ENCODE data around the gene POU6F1. TPM values are rescaled to one million over a fixed set of nuclear protein-coding genes. Genes with fewer than 3 reads are reported as not detected.

POU6F1 gene
- polyA plus RNA-seq, 1 experiment: 4.7 TPM

DNA sequence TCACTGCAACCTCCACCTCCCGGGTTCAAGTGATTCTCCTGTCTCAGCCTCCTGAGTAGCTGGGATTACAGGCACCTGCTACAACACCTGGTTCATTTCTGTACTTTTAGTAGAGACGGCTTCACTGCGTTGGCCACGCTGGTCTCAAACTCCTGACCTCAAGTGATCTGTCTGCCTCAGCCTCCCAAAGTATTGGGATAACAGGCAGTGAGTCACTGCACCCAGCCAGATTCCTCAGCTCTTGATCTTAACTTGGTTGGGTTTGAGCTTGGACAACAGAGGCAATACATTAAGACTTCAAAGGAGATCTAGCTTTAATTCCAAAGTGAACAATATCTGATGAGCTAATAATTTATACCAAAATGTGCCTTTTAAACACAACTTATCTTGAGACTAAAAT is 26.4 kb upstream of the POU6F1 start:
- Histone ChIP-seq H3K36me3 (ENCODE audit: control insufficient read depth, insufficient read depth, low read length) (peaks cover 15% of the 10 kb centered on the region), H3K27me3 (ENCODE audit: control insufficient read depth, insufficient read depth, low read length) (no peaks in the 10 kb centered on the region), H3K4me3 (ENCODE audit: low read depth, low read length) (no peak overlapping the region)
- TF ChIP-seq, protein P1, sequence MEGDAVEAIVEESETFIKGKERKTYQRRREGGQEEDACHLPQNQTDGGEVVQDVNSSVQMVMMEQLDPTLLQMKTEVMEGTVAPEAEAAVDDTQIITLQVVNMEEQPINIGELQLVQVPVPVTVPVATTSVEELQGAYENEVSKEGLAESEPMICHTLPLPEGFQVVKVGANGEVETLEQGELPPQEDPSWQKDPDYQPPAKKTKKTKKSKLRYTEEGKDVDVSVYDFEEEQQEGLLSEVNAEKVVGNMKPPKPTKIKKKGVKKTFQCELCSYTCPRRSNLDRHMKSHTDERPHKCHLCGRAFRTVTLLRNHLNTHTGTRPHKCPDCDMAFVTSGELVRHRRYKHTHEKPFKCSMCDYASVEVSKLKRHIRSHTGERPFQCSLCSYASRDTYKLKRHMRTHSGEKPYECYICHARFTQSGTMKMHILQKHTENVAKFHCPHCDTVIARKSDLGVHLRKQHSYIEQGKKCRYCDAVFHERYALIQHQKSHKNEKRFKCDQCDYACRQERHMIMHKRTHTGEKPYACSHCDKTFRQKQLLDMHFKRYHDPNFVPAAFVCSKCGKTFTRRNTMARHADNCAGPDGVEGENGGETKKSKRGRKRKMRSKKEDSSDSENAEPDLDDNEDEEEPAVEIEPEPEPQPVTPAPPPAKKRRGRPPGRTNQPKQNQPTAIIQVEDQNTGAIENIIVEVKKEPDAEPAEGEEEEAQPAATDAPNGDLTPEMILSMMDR (IDR thresholded peaks at IDR 0.05; ENCODE audit: insufficient read depth, low read depth, low read length): no peak
- DNase-seq (ENCODE audit: low read depth): no peak
- ChIA-PET POLR2A (no interaction called here), CTCF (no interaction called here)

DNA sequence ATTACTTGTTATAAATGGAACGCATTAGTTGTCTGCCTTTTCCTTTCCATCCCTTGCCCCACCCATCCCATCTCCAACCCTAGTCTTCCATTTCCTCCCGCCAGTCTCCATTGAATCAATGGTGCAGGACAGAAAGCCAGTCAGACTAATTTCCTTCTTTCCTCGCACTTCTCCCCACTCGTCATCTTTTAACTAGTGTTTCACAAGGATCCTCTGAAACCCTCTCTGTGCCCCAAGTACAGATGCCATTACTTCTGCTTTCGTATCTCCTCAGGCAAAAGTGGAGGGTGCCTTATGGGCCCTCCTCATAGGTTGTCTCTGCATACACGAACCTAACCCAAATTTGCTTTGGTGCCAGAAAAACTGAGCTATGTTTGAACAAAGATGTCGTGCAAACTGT is 25.0 kb upstream of the POU6F1 start:
- H3K36me3 ChIP-seq (ENCODE audit: control insufficient read depth, insufficient read depth, low read length): peaks cover 15% of the 10 kb centered on the region
- CTCF ChIA-PET: interaction anchor here (1.1 kb wide), 1 partner anchor 20 kb away, joined by 3 read pairs; no protein-coding TSS in a partner anchor
- POLR2A ChIA-PET: no interaction called here
- DNase-seq (ENCODE audit: low read depth): no peak
- no peaks in the 10 kb centered on the region for H3K27me3 ChIP-seq (ENCODE audit: control insufficient read depth, insufficient read depth, low read length)
- TF ChIP-seq, protein P1 (IDR thresholded peaks at IDR 0.05; ENCODE audit: insufficient read depth, low read depth, low read length): no peak
- H3K4me3 ChIP-seq (ENCODE audit: low read depth, low read length): no peak overlapping the region

DNA sequence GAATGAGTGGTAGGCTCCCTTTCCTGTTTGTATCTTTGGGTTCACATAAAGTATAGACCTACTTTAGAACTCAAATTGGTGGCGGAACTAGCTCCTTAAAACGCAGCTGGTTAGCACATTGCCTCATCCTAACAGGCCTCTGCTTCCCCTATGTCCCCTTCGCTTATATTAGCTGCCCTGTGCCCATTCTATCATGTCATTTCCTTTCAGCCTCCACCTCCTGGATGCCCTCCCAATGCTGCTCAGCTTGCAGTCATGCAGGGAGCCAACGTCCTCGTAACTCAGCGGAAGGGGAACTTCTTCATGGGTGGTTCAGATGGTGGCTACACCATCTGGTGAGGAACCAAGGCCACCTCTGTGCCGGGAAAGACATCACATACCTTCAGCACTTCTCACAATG is 24.3 kb upstream of the POU6F1 start:
- POLR2A ChIA-PET: no interaction called here
- peaks cover 15% of the 10 kb centered on the region for H3K36me3 ChIP-seq (ENCODE audit: control insufficient read depth, insufficient read depth, low read length)
- no peak overlapping the region for H3K4me3 ChIP-seq (ENCODE audit: low read depth, low read length)
- DNase-seq (ENCODE audit: low read depth): no peak
- TF ChIP-seq, protein P1 (IDR thresholded peaks at IDR 0.05; ENCODE audit: insufficient read depth, low read depth, low read length): no peak
- CTCF ChIA-PET: interaction anchor here (1.2 kb wide), 1 partner anchor 11 kb away, joined by 4 read pairs; no protein-coding TSS in a partner anchor
- H3K27me3 ChIP-seq (ENCODE audit: control insufficient read depth, insufficient read depth, low read length): no peaks in the 10 kb centered on the region

- no peaks in the 10 kb centered on the region for H3K27me3 ChIP-seq (ENCODE audit: control insufficient read depth, insufficient read depth, low read length)
- ChIA-PET POLR2A (no interaction called here), CTCF (interaction anchor here (1.2 kb wide), 1 partner anchor 12 kb away, joined by 4 read pairs; no protein-coding TSS in a partner anchor)
- DNase-seq (ENCODE audit: low read depth): no peak
- H3K4me3 ChIP-seq (ENCODE audit: low read depth, low read length): no peak overlapping the region
- peaks cover 14% of the 10 kb centered on the region for H3K36me3 ChIP-seq (ENCODE audit: control insufficient read depth, insufficient read depth, low read length)
- TF ChIP-seq, protein P1 (IDR thresholded peaks at IDR 0.05; ENCODE audit: insufficient read depth, low read depth, low read length): no peak
Observed at GRCh38 chr12:51240971-51241370, 23.1 kb upstream of the POU6F1 start.

DNA sequence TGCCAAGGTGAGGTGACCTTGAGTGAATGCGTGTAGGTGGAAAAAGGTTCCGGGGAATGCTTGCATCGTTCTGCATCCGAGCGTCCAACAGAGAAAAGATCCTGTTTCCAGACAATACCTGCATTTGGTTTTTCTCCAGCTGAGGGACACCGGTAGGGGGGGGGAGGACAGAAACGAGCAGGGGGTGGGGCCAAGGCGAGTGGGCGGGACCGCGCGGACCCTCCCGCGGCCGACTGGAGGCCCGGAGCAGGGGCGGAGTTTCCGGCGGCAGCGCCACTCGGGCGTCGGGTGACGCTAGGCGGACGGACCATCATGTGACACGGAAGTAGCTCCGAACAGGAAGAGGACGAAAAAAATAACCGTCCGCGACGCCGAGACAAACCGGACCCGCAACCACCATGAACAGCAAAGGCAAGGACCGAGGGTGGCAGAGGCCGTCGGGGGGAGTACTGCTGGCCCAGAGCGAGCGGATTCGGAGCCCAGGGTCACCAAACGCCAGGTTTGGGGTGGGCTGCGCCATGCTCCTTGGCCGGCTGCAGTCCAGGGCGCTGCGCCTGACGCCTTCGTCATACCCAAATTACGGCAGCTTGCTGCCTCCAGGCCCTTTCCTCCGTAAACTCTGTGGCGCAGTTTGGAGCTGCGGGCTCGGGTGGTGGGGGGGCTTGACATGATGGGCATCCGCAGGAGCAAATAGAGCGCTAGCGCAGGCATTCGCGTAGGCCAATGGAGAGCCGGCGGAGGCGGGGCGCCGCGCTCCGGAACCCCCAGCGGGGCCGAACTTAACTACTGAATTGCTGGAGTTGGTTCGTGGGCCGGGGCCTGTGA is 20.9 kb upstream of the POU6F1 start, which contains the start of gene DAZAP2:
DAZAP2 (plus strand) TSS at position 317 of the 825 bp plus-strand sequence; CDS start at position 399, 82 bp downstream.
- peak; percentile 72 for DNase-seq (ENCODE audit: low read depth)
- POLR2A ChIA-PET: interaction anchor here (0.6 to 1.2 kb wide), 4 partner anchors 14 to 214 kb away, joined by 3 to 22 read pairs (median 4); partner anchors contain the start of gene POU6F1
- H3K36me3 ChIP-seq (ENCODE audit: control insufficient read depth, insufficient read depth, low read length): peaks cover 9% of the 10 kb centered on the region
- CTCF ChIA-PET: interaction anchor here (0.6 to 2.2 kb wide), 5 partner anchors 9 to 106 kb away, joined by 3 to 6 read pairs (median 4); partner anchors contain the start of gene POU6F1
- H3K4me3 ChIP-seq (ENCODE audit: low read depth, low read length): peak within 1 kb of the TSS; percentile 75
- no peaks in the 10 kb centered on the region for H3K27me3 ChIP-seq (ENCODE audit: control insufficient read depth, insufficient read depth, low read length)
- TF ChIP-seq, protein P1 (IDR thresholded peaks at IDR 0.05; ENCODE audit: insufficient read depth, low read depth, low read length): peak; percentile 44

Measured in BJ (cell line).